Medulla oblongata (tissue), 1 donor: ENCODE measurements around the gene PRM2.

Source experiments
- DNase-seq: peaks from one replicate; pipeline ENCODE4 v3.0.0-alpha.2; 2015; ENCODE audit errors: extremely low spot score

PRM2 gene

DNA sequence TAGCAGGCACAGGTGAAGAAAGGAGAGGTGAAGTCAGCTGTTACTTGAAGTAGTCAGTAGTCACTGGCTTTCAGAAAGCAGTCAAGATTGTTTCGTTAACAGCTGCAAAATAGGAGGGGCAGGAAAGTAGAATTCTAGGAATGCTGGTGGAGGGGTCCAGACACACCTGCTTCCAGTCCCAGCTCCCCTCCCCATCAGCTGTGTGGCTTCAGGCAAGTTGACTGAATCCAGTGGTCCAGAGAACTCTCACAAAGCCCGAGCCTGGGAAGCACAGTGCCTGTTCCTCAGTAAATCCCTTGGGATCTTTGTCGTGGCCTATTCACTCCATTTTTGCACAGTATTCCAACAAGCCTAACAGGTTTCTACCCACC is 15.7 kb downstream of the PRM2 start:
- no peak for DNase-seq

- no peak for DNase-seq
These were observed 16.4 kb downstream of the PRM2 start for GRCh38 chr16:11259655-11260595.

DNA sequence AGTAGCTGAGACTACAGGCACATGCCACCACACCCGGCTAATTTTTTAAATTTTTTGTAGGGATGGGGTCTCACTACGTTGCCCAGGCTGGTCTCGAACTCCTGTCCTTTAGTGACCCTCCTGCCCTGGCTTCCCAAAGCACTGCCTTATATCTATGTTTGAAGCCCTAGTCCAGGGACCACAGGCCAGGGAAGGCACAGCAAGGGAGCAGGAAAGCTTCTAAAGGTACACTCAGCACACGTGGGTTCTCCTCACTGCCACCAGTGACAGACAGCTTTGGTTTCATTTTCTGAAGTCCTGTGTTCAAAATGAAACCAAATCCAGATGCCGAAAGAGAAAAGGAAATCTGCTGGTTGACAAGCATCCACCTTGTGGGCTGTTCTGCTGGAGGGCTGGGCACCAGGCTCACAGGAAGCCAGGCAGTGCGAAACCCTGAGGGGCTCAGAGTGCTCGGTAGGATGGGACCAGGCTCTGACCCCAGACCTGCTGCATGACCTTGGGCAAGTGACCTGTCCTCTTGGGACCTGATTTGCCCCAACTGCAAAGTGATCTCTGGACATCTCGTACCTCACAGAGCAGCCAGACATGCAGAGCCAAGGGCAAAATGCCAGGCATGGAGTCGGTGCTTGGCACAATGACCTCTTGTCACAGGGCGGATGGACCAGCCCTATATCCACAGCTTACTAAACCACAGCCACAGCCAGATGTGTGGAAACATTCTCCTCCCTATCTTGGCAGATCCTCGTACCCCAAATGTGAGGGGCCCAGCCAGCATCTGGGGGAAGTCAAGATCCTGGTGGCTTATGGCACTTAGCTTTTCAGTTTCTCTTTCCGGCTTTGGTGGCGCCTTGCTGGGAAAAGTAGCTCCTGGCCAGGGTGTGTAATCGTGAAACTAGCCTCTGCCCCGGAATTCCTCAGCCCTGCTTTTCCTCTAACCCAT is 17.5 kb downstream of the PRM2 start:
- peak; percentile 87 for DNase-seq

- peak; percentile 93 for DNase-seq
These were observed 18.9 kb downstream of the PRM2 start for GRCh38 chr16:11257131-11257938.

DNA sequence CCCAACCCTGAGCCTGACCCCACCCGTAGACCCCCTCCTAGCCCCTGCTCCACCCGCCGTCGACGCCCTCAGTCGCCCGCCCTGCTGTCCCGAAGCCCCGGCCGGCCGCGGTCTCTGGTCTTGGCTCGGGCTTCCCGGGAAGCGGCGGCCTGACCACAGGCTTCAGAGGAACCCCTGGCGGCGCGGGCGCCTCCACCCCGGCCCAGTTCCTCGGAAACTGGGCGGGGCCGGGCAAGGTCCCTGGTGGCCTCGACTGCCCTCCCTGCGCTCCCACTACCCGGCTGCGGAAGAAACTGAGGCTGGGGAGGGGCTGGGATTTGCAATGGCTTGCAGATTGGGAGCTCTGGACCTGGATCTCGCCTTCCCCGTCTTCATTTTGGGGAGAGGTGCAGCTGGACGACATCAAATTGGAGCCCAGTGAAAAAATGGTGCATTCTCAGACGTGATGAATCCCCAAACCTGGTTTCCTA is 19.6 kb downstream of the PRM2 start:
- DNase-seq: peak; percentile 47

DNA sequence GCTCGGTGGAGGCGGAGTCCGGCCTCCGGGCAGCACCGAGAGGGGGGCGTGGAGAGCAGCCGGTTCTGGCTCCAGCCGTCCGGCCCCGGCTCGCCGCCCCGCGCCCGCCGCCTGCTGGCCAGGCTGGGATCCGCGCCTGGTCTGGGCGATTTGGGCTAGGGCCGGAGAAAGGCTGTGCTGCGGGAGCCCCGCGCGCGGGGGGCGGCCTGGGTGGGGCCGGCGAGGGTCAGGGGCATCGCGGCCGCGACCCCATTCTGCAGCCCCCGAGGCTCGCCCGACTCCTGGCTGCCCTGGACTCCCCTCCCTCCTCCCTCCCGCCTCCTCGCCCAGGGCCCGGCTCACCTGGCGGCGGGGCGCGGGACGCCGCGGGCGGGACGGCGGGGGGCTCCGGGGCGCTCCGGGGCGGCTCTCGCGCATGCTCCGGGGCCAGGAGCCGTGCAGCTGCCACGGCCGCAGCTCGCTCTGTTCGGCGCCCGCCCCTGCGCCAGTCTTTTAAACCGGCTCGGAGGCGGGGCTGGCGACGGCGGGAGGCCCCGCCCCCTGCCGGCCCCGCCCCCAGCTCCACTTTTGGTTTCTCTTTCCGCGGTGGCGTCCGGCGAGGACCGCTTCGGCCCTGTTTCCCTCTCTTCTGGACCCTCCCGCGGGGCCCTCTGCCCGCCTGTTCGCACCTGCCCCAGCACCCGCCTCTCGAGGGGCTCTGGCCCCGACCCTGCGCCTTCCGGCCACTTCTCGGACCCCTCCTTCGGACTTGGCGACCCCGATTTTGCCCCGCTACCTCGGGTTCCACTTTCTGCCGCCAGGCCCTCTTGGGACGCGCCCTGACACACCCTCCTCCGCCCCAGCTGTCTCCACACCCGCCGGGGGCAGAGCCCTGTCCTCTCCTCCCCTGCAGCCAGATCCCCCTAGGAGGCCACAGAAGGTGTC is 20.3 kb downstream of the PRM2 start, which contains the start of gene SOCS1:
Gene SOCS1, minus strand, starts transcription at position 468 of the 924 bp plus-strand sequence. CDS start 726 bp downstream, outside the sequence.
- DNase-seq: peak; percentile 89

GRCh38 chr16:11254913-11255736 is 21.2 kb downstream of the PRM2 start:
- DNase-seq: no peak

- DNase-seq: no peak
These were observed 22.0 kb downstream of the PRM2 start for GRCh38 chr16:11253995-11254912.

- no peak for DNase-seq
These were observed 23.0 kb downstream of the PRM2 start for GRCh38 chr16:11253009-11253994.

DNA sequence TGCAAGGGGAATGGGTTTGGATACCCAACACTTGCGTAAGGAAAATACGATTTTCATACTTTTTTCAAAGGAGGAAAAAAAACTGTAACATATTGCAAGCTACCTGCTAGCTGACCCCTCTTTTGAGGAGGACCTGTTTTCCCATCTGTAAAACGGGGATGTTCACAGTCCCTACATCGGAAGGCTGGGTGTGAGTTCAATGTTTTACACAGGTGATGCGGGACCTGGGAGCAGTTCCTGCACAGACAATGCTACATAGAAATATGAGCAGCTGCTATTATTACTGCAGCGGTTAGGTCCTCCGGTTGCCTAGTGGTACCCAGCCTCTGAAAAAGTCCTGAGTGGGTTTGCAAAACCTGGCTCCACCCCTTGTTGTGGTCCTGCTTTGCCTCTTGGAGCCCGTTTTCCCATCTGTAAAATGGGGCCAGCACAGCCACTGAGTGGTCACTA is 23.8 kb downstream of the PRM2 start:
- no peak for DNase-seq

- no peak for DNase-seq
These were observed 24.5 kb downstream of the PRM2 start for GRCh38 chr16:11251525-11252481.

GRCh38 chr16:11250786-11251524 is 25.3 kb downstream of the PRM2 start:
- DNase-seq: no peak

DNA sequence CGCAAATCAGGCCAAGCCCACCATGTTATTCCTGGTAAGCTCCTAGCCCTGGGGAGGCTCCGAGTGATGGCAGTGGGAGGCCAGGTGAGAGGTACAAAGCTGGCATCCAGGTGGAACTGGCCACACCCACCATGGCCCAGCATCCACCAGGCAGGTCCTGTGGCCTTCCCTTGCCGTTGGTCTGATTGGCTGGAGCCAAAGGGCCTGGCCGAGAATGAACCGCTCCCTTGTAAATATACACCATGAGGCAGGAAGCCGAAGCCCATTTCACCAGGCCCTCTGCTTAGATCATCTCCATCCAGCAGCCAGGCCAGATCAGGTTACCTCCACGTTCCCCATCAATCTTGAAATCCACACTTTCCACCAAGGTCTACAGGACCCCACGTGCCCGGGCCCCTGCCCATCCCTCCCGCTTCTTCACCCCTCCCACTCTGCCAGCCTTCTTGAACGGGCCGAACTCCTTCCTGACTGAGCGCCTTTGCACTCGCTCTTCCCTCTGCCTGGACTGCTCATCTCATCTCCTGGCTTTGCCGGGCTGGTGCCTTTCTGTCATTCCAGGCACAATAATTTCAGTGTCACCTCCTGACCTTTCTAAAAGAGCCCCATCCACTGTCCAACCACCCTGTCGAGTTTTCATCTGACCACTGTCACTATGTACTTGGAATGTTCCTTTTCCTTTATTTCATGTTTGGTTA is 26.0 kb downstream of the PRM2 start:
- no peak for DNase-seq
